Neural progenitor cell (in vitro differentiated cells): ENCODE measurements around the gene ZNF500. TPM values are rescaled to one million over a fixed set of nuclear protein-coding genes. Genes with fewer than 3 reads are reported as not detected.

Experiments used
- DNase-seq: peaks from one replicate; pipeline ENCODE4 v3.0.0-alpha.2; 2016; ENCODE audit warnings: low spot score
- H2AFZ ChIP-seq: fragments of 200-600 bp; sonication (generic); replicated peaks from 2 replicates; pipeline ENCODE4 v1.6.1; 2016; ENCODE audit warnings: antibody characterized with exemption
- H3F3A ChIP-seq: fragments of 200-600 bp; sonication (generic); 2 replicates; pipeline ENCODE4 v1.6.1; 2016; ENCODE audit warnings: antibody characterized with exemption, low read depth
- H3K27ac ChIP-seq: fragments of 200-600 bp; sonication (generic); 2 replicates; pipeline ENCODE4 v1.5.1; 2016; ENCODE audit warnings: mild to moderate bottlenecking
- H3K27me3 ChIP-seq: fragments of 200-600 bp; sonication (generic); 2 replicates; pipeline ENCODE4 v1.6.1; 2016; ENCODE audit warnings: mild to moderate bottlenecking, moderate library complexity
- H3K36me3 ChIP-seq: fragments of 200-600 bp; sonication (generic); 2 replicates; pipeline ENCODE4 v1.5.1; 2016
- H3K4me1 ChIP-seq: fragments of 200-600 bp; sonication (generic); 2 replicates; pipeline ENCODE4 v1.6.1; 2016; ENCODE audit warnings: mixed run types
- H3K4me2 ChIP-seq: fragments of 200-600 bp; sonication (generic); 2 replicates; pipeline ENCODE4 v1.6.1; 2016
- H3K4me3 ChIP-seq: fragments of 200-600 bp; sonication (generic); 2 replicates; pipeline ENCODE4 v1.5.1; 2016
- H3K79me2 ChIP-seq: fragments of 200-600 bp; sonication (generic); 2 replicates; pipeline ENCODE4 v1.6.1; 2016; ENCODE audit warnings: low read depth
- H3K9ac ChIP-seq: fragments of 200-600 bp; sonication (generic); 2 replicates; pipeline ENCODE4 v1.6.1; 2016
- H3K9me3 ChIP-seq: fragments of 200-600 bp; sonication (generic); 2 replicates; pipeline ENCODE4 v1.5.1; 2016; ENCODE audit warnings: low read depth
- H4K20me1 ChIP-seq: fragments of 200-600 bp; sonication (generic); 2 replicates; pipeline ENCODE4 v1.6.1; 2016; ENCODE audit warnings: low read depth
- H3K27ac Mint-ChIP-seq: 3 replicates; pipeline ENCODE4 v1.8.0; 2021; ENCODE audit warnings: mixed read lengths
- H3K27me3 Mint-ChIP-seq: 2 replicates; pipeline ENCODE4 v1.8.0; 2022; ENCODE audit warnings: low read depth, mild to moderate bottlenecking, inconsistent platforms, moderate library complexity, mixed read lengths; ENCODE audit not compliant: insufficient read depth
- H3K36me3 Mint-ChIP-seq: 3 replicates; pipeline ENCODE4 v1.8.0; 2021; ENCODE audit warnings: mixed read lengths
- H3K4me1 Mint-ChIP-seq: 3 replicates; pipeline ENCODE4 v1.8.0; 2021; ENCODE audit warnings: mixed read lengths
- H3K4me3 Mint-ChIP-seq: 3 replicates; pipeline ENCODE4 v1.8.0; 2021; ENCODE audit warnings: mild to moderate bottlenecking, moderate library complexity, mixed read lengths
- H3K9me3 Mint-ChIP-seq: 3 replicates; pipeline ENCODE4 v1.8.0; 2020; ENCODE audit warnings: mixed read lengths
- EZH2 ChIP-seq: fragments of 200-600 bp; sonication (generic); IDR thresholded peaks from 2 replicates; pipeline ENCODE4 v1.6.1; 2017; ENCODE audit warnings: antibody characterized with exemption, mild to moderate bottlenecking, moderate library complexity
- EZH2phosphoT487 ChIP-seq: fragments of 200-600 bp; sonication (generic); IDR thresholded peaks from 2 replicates; pipeline ENCODE4 v1.6.1; 2017; ENCODE audit warnings: antibody characterized with exemption
- total RNA-seq: library from RNA; depleted of rRNA; stranded (reverse); fragments of >200 nt; gene quantifications from 2 replicates; pipeline ENCODE4 v1.2.3, GENCODE V29; 2015; ENCODE audit warnings: low replicate concordance
- TF ChIP-seq, protein P1 (sequence below): fragments of 200-600 bp; sonication (generic); IDR thresholded peaks from 2 replicates; pipeline ENCODE4 v1.5.1; 2017; ENCODE audit warnings: antibody characterized with exemption, mild to moderate bottlenecking

The ZNF500 gene
- total RNA-seq, 1 donor from 2014 or later: 4.2 TPM

DNA sequence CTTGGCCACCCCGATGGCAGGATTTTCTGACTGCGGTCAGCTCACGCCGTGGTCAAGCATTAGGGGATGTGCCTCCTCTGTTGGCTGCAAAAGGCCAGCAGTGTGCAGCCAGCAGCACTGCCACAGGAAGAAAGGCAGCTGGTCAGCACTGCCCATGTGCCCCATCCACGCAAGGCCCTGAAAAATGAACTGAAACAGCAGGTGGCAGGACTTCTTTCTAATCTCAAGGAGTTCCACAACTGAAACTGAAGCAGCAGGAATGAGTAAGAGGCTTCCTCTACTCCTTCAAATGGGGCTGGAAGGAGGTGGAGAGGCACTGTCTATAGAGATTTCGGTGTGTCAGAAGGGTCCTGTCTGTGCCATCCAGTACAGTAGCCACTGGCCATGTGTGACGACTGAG lies 3.2 kb downstream of the ZNF500 start:
- H3K4me1 Mint-ChIP-seq: peaks cover 17% of the 10 kb centered on the region
- Histone ChIP-seq H3K9me3 (no peaks in the 10 kb centered on the region), H3K79me2 (peaks cover 17% of the 10 kb centered on the region), H2AFZ (no peak overlapping the region), H3K4me3 (no peak overlapping the region), H3K36me3 (no peaks in the 10 kb centered on the region), H3K27me3 (no peaks in the 10 kb centered on the region), H3F3A (peaks cover 14% of the 10 kb centered on the region), H3K4me2 (no peak overlapping the region), H4K20me1 (no peaks in the 10 kb centered on the region), H3K9ac (no peak overlapping the region), H3K4me1 (no peaks in the 10 kb centered on the region), H3K27ac (no peak overlapping the region)
- no peak overlapping the region for H3K27ac Mint-ChIP-seq
- peaks cover 3% of the 10 kb centered on the region for H3K27me3 Mint-ChIP-seq
- DNase-seq: no peak
- peaks cover 5% of the 10 kb centered on the region for H3K36me3 Mint-ChIP-seq
- no peak for TF ChIP-seq EZH2
- TF ChIP-seq, protein P1, sequence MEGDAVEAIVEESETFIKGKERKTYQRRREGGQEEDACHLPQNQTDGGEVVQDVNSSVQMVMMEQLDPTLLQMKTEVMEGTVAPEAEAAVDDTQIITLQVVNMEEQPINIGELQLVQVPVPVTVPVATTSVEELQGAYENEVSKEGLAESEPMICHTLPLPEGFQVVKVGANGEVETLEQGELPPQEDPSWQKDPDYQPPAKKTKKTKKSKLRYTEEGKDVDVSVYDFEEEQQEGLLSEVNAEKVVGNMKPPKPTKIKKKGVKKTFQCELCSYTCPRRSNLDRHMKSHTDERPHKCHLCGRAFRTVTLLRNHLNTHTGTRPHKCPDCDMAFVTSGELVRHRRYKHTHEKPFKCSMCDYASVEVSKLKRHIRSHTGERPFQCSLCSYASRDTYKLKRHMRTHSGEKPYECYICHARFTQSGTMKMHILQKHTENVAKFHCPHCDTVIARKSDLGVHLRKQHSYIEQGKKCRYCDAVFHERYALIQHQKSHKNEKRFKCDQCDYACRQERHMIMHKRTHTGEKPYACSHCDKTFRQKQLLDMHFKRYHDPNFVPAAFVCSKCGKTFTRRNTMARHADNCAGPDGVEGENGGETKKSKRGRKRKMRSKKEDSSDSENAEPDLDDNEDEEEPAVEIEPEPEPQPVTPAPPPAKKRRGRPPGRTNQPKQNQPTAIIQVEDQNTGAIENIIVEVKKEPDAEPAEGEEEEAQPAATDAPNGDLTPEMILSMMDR: no peak
- no peak for TF ChIP-seq EZH2phosphoT487
- H3K4me3 Mint-ChIP-seq: peak overlapping the region; percentile 27
- no peaks in the 10 kb centered on the region for H3K9me3 Mint-ChIP-seq

DNA sequence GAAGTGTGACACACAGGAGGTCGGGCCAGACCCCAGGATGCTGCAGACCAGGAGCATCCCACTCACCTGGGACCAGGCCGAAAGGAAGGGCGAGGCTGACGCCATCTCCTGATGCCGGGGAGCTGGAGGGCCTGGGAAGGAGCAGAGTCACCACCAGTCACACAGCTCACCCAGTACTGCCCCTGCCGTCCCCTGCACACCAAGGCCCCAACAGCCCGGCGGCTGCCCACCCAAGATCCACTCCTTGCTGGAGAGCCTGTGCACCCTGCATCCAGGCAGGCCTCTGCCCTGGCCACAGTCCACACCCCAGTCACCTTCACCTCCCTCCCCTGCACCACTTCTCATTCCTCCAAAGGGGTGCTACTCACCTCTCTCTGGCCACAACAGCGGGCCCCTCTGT lies 4.8 kb downstream of the ZNF500 start:
- no peaks in the 10 kb centered on the region for H3K9me3 Mint-ChIP-seq
- no peak overlapping the region for H3K4me2 ChIP-seq
- no peaks in the 10 kb centered on the region for H3K27me3 ChIP-seq
- H3K4me1 Mint-ChIP-seq: peaks cover 7% of the 10 kb centered on the region
- H3K79me2 ChIP-seq: peaks cover 17% of the 10 kb centered on the region
- no peaks in the 10 kb centered on the region for H3K36me3 ChIP-seq
- no peaks in the 10 kb centered on the region for H3K9me3 ChIP-seq
- no peak overlapping the region for H3K4me3 ChIP-seq
- peaks cover 5% of the 10 kb centered on the region for H3K36me3 Mint-ChIP-seq
- no peak overlapping the region for H2AFZ ChIP-seq
- TF ChIP-seq EZH2phosphoT487 (no peak), EZH2 (no peak)
- TF ChIP-seq, protein P1: no peak
- peaks cover 4% of the 10 kb centered on the region for H3K27me3 Mint-ChIP-seq
- H3K27ac ChIP-seq: no peak overlapping the region
- no peak overlapping the region for H3K4me3 Mint-ChIP-seq
- no peaks in the 10 kb centered on the region for H3K4me1 ChIP-seq
- DNase-seq: no peak
- H3F3A ChIP-seq: peaks cover under 1% of the 10 kb centered on the region
- no peak overlapping the region for H3K27ac Mint-ChIP-seq
- no peaks in the 10 kb centered on the region for H4K20me1 ChIP-seq
- no peak overlapping the region for H3K9ac ChIP-seq

DNA sequence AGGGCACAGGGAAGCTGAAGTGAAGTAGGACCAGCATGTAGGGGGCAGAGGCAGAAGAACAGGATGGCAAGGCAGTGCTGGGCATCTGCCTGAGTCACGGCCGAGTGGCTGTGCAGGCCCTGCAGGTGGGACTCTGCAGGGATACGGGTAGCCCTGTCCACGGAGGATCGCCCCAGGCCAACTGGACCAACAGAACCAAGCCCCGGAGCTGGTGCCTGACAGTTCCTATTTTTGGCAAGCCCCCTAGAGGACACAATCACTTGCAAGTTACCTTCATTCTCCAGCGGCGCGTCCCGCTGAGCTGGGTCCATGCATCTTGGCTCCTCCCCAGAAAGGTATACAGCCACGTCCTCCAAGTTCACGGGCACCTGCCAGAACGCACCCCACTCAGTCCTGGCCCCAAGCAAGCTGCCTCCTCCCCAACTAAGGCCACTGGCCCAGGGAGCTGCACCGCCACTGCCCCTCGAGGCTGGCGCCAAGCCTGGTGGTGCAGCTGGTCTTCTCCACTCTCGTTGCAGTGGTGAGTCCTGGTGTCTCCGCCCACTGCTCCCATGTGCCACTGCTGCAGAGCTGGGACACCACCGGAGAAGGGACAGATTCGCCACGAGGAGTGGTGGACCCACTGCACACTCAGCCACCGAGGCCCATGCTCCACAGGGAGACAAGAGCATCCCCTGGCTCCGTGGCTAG lies 6.6 kb downstream of the ZNF500 start:
- Histone ChIP-seq H3K27ac (no peak overlapping the region), H3K27me3 (no peaks in the 10 kb centered on the region), H3K4me1 (no peaks in the 10 kb centered on the region), H3K36me3 (peaks cover 5% of the 10 kb centered on the region), H3K79me2 (peaks cover 9% of the 10 kb centered on the region), H4K20me1 (no peaks in the 10 kb centered on the region), H2AFZ (no peak overlapping the region), H3K4me2 (no peak overlapping the region), H3F3A (no peaks in the 10 kb centered on the region), H3K4me3 (no peak overlapping the region), H3K9me3 (no peaks in the 10 kb centered on the region), H3K9ac (no peak overlapping the region)
- no peaks in the 10 kb centered on the region for H3K4me1 Mint-ChIP-seq
- no peak for DNase-seq
- TF ChIP-seq, protein P1: no peak
- TF ChIP-seq EZH2phosphoT487 (no peak), EZH2 (no peak)
- H3K36me3 Mint-ChIP-seq: peaks cover 14% of the 10 kb centered on the region
- peaks cover 6% of the 10 kb centered on the region for H3K9me3 Mint-ChIP-seq
- no peak overlapping the region for H3K4me3 Mint-ChIP-seq
- no peak overlapping the region for H3K27ac Mint-ChIP-seq
- H3K27me3 Mint-ChIP-seq: peaks cover 9% of the 10 kb centered on the region
